GM12878 (cell line): ENCODE data around the gene NKD1. TPM values are rescaled to one million over a fixed set of nuclear protein-coding genes. Genes with fewer than 3 reads are reported as not detected.

ENCODE experiments used
- ATAC-seq: fragments of 200-7000 bp; cut with Tn5 transposase; 3 replicates; pipeline ENCODE4 v1.9.1; 2020; ENCODE audit warnings: mild to moderate bottlenecking, moderate library complexity
- BruUV-seq: library from RNA; stranded (reverse); fragments of 400-500 nt; replicated peaks from 2 replicates; lab custom pipeline; 2021; lab: Mats Ljungman, UMichigan
- CTCF ChIA-PET: fragments of 300-600 bp; sonication (Branson Sonifier 250); formaldehyde crosslinking; extraction: SDS; loops from one replicate; lab custom pipeline; 2021; ENCODE audit warnings: inconsistent platforms; lab: Yijun Ruan, JAX
- POLR2A ChIA-PET: fragments of 350-600 bp; formaldehyde crosslinking; extraction: SDS; loops from one replicate; lab custom pipeline; 2021; ENCODE audit warnings: inconsistent platforms; lab: Charles Lee
- RAD21 ChIA-PET: fragments of 300-600 bp; sonication (Branson Sonifier 250); formaldehyde crosslinking; loops from one replicate; lab custom pipeline; 2023; ENCODE audit warnings: antibody characterized with exemption; ENCODE audit not compliant: unreplicated experiment; lab: Charles Lee
- SMC1A ChIA-PET: fragments of 300-600 bp; sonication (Branson Sonifier 250); formaldehyde crosslinking; loops from one replicate; lab custom pipeline; 2023; ENCODE audit not compliant: unreplicated experiment, uncharacterized antibody; lab: Charles Lee
- DNase-seq: peaks from one replicate; pipeline ENCODE4 v3.0.0-alpha.2; 2011; ENCODE audit warnings: low read depth, low spot score
- FAIRE-seq: peaks from 3 replicates; lab custom pipeline; 2011; peaks lifted over from hg19 to GRCh38; lab: Jason Lieb, UNC
- H2AFZ ChIP-seq: 2 replicates; pipeline ENCODE4 v1.6.0; 2011; ENCODE audit warnings: low read depth, low read length, control low read depth; ENCODE audit not compliant: control insufficient read depth
- H3K27ac ChIP-seq: 2 replicates; pipeline ENCODE4 v1.5.1; 2011; ENCODE audit warnings: control low read depth; ENCODE audit not compliant: control insufficient read depth, insufficient read depth
- H3K27me3 ChIP-seq, 2 experiments: replicated peaks in 1 of 2; 2 replicates each; pipeline versions ENCODE4 v1.6.0 to v1.6.1; 2011; ENCODE audit warnings: low read length in 1 of 2; ENCODE audit not compliant: control insufficient read depth in 2 of 2, insufficient read depth in 2 of 2
- H3K36me3 ChIP-seq, 2 experiments: 2 replicates each; pipeline ENCODE4 v1.5.1; 2011; ENCODE audit warnings: low read length in 1 of 2; ENCODE audit not compliant: control insufficient read depth in 2 of 2, insufficient read depth in 2 of 2
- H3K4me1 ChIP-seq: 2 replicates; pipeline ENCODE4 v1.6.1; 2011; ENCODE audit warnings: mild to moderate bottlenecking, low read length, moderate library complexity, mixed read lengths; ENCODE audit not compliant: control insufficient read depth, insufficient read depth
- H3K4me2 ChIP-seq: 2 replicates; pipeline ENCODE4 v1.6.0; 2011; ENCODE audit warnings: control low read depth; ENCODE audit not compliant: control insufficient read depth, insufficient read depth
- H3K4me3 ChIP-seq: fragments of 200-600 bp; sonication (generic); 2 replicates; pipeline ENCODE4 v1.5.1; 2016
- H3K79me2 ChIP-seq: 2 replicates; pipeline ENCODE4 v1.6.0; 2011; ENCODE audit warnings: low read length; ENCODE audit not compliant: control insufficient read depth, insufficient read depth
- H3K9ac ChIP-seq: 2 replicates; pipeline ENCODE4 v1.8.0; 2011; ENCODE audit warnings: low read length, control low read depth, mixed read lengths; ENCODE audit not compliant: control insufficient read depth, insufficient read depth
- H3K9me3 ChIP-seq: replicated peaks from 3 replicates; pipeline ENCODE4 v1.5.1; 2011; ENCODE audit warnings: mild to moderate bottlenecking, low read length; ENCODE audit not compliant: control insufficient read depth, insufficient read depth
- H4K20me1 ChIP-seq: 2 replicates; pipeline ENCODE4 v1.6.0; 2011; ENCODE audit not compliant: control insufficient read depth, insufficient read depth
- HCFC1 ChIP-seq: fragments of 150-350 bp; IDR thresholded peaks from 2 replicates; pipeline ENCODE4 v1.6.1; 2014; ENCODE audit warnings: low read length
- TBL1XR1 ChIP-seq: IDR thresholded peaks from 2 replicates; pipeline ENCODE4 v1.6.1; 2012; ENCODE audit warnings: low read depth, low read length, improper control_type of control experiment
- TCF3 ChIP-seq: IDR thresholded peaks from 2 replicates; pipeline ENCODE4 v1.6.1; 2012; ENCODE audit warnings: low read depth, mild to moderate bottlenecking, low read length, borderline replicate concordance; ENCODE audit not compliant: insufficient read depth
- WGBS: methylation state at CpG from one replicate; pipeline ENCODE4 v1.1.6; 2016; ENCODE audit warnings: low lambda C conversion rate; ENCODE audit not compliant: insufficient replicate concordance, insufficient coverage; ENCODE audit errors: missing lambda C conversion rate; 5-methylcytosine and 5-hydroxymethylcytosine counted together
- in situ Hi-C: fragments of 300-500 bp; cut with MboI; formaldehyde crosslinking; loops from 9 replicates; pipeline ENCODE4 v1.14.3; 2018; ENCODE audit warnings: mixed read lengths
- intact Hi-C: fragments of 100-400 bp; cut with micrococcal nuclease; formaldehyde crosslinking; loops from one replicate; pipeline ENCODE4 v1.14.2; 2022; ENCODE audit not compliant: unreplicated experiment
- polyA plus RNA-seq, 11 experiments: library from polyadenylated mRNA; depleted of rRNA in 4 of 11; unstranded in 6 of 11; stranded (reverse) in 5 of 11; fragments of >200 nt; fragmentation: Nextera tagmentation in 4 of 11; fragmentation: Illumina TruSeq in 1 of 11; extraction: Ambion mirVana in 4 of 11; extraction: Trizol in 1 of 11; gene quantifications; 1 replicate in 1 of 11; 2 replicates in 10 of 11; pipeline versions ENCODE4 v1.2.1 to v1.2.3, GENCODE V29; 2011 to 2016; ENCODE audit warnings: inconsistent platforms in 2 of 11, missing spikeins in 2 of 11, low read depth in 1 of 11
- total RNA-seq, 4 experiments: library from RNA; depleted of rRNA in 3 of 4; stranded (reverse); fragments of >200 nt in 3 of 4; fragmentation: Illumina TruSeq in 1 of 4; extraction: Trizol in 1 of 4; gene quantifications; 2 replicates each; pipeline versions ENCODE4 v1.2.1 to v1.2.3, GENCODE V29; 2013 to 2021

The NKD1 gene
- total and polyA plus RNA-seq, 10 of the 15 experiments (the other 5 are each of a cell fraction or from before 2014, with no cell fraction given): under 0.01 to 0.49 (median 0.04) TPM; not detected in 2

DNA sequence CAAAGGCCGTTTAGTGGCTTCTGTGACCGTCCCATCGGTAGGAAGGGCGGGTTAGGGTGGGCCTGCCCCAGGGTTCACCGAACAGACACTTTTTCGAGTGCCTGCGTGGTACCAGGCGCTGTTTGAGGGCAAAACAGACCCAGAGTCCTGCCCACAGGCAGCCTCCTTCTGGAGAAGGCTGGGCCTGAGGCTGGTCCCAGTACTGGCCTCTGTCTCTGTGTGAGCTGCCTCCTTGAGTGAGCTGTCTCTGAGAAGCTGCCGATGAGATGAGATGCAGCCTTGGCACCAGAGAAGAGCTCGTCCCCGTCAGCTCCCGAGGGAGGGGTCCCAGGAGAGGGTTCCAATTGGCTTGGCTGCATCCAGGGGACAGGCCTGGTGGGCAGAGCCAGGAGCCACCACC, 53.1 kb downstream of the NKD1 start:
- Histone ChIP-seq H4K20me1 (no peaks in the 10 kb centered on the region), H3K4me2 (no peak overlapping the region), H2AFZ (no peak overlapping the region), H3K36me3 (no peaks in the 10 kb centered on the region), H3K27me3 (no peaks in the 10 kb centered on the region; a peak in 1 of 4 replicates), H3K9me3 (no peaks in the 10 kb centered on the region), H3K79me2 (no peaks in the 10 kb centered on the region), H3K4me1 (peaks cover 3% of the 10 kb centered on the region; the same call in 1 of the 2 replicates), H3K27ac (no peak overlapping the region), H3K4me3 (no peak overlapping the region), H3K9ac (no peak overlapping the region)
- BruUV-seq: no TSS peak
- no peak for DNase-seq
- FAIRE-seq: no peak
- SMC1A ChIA-PET: interaction anchor here (1.0 kb wide), 1 partner anchor 65 kb away, joined by 3 read pairs; no protein-coding TSS in a partner anchor
- in situ Hi-C loops (no loop called here), intact Hi-C loops (no loop called here)
- CTCF ChIA-PET: no interaction called here
- 73% methylated on average over 12 of the region's 12 CpGs for WGBS
- ATAC-seq: no peak
- POLR2A ChIA-PET: no interaction called here
- RAD21 ChIA-PET: interaction anchor here (0.7 kb wide), 1 partner anchor 144 kb away, joined by 3 read pairs; no protein-coding TSS in a partner anchor
- TF ChIP-seq TCF3: no peak

GRCh38 chr16:50602126-50602525, 53.9 kb downstream of the NKD1 start:
- Histone ChIP-seq H3K27ac (no peak overlapping the region), H3K4me2 (no peak overlapping the region), H3K4me3 (no peak overlapping the region), H3K79me2 (no peaks in the 10 kb centered on the region), H3K9me3 (no peaks in the 10 kb centered on the region), H3K27me3 (no peaks in the 10 kb centered on the region; a peak in 1 of 4 replicates), H4K20me1 (no peaks in the 10 kb centered on the region)
- no peak for DNase-seq
- BruUV-seq: no TSS peak
- RAD21 ChIA-PET: no interaction called here
- intact Hi-C loops (no loop called here), in situ Hi-C loops (no loop called here)
- FAIRE-seq: no peak
- SMC1A ChIA-PET: interaction anchor here (1.0 kb wide), 1 partner anchor 65 kb away, joined by 3 read pairs; no protein-coding TSS in a partner anchor
- POLR2A ChIA-PET: no interaction called here
- WGBS: 34% methylated on average over 5 of the region's 5 CpGs
- no peak for ATAC-seq
- CTCF ChIA-PET: no interaction called here
- TF ChIP-seq TBL1XR1: no peak
- TF ChIP-seq HCFC1: no peak
- TF ChIP-seq, all 136 proteins: peak for 0
- Histone ChIP-seq H3K36me3 (no peaks in the 10 kb centered on the region), H3K9ac (no peak overlapping the region), H3K4me1 (peaks cover 3% of the 10 kb centered on the region; the same call in 1 of the 2 replicates), H2AFZ (no peak overlapping the region)
